ENCODE measurements around the gene HDGF.

- TF ChIP-seq FOXM1 (IDR thresholded peaks at IDR 0.05; ENCODE audit: borderline replicate concordance), result no peak
- no peak for TF ChIP-seq SP1 (IDR thresholded peaks at IDR 0.05)
- no peak for TF ChIP-seq HDGF (IDR thresholded peaks at IDR 0.05; ENCODE audit: borderline replicate concordance)
- TF ChIP-seq, protein P1, sequence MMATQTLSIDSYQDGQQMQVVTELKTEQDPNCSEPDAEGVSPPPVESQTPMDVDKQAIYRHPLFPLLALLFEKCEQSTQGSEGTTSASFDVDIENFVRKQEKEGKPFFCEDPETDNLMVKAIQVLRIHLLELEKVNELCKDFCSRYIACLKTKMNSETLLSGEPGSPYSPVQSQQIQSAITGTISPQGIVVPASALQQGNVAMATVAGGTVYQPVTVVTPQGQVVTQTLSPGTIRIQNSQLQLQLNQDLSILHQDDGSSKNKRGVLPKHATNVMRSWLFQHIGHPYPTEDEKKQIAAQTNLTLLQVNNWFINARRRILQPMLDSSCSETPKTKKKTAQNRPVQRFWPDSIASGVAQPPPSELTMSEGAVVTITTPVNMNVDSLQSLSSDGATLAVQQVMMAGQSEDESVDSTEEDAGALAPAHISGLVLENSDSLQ (IDR thresholded peaks at IDR 0.05), result no peak
- no peak for TF ChIP-seq BHLHE40 (IDR thresholded peaks at IDR 0.05; ENCODE audit: borderline replicate concordance)
- TF ChIP-seq FOXK2 (IDR thresholded peaks at IDR 0.05), result no peak
- TF ChIP-seq TARDBP (IDR thresholded peaks at IDR 0.05), result no peak
- no peak for TF ChIP-seq ARNT (IDR thresholded peaks at IDR 0.05)
- TF ChIP-seq LEF1 (IDR thresholded peaks at IDR 0.05; ENCODE audit: borderline replicate concordance), result no peak
- TF ChIP-seq SUZ12 (IDR thresholded peaks at IDR 0.05), result no peak
- TF ChIP-seq ZNF384 (IDR thresholded peaks at IDR 0.05), result no peak
- TF ChIP-seq CTBP1 (IDR thresholded peaks at IDR 0.05; ENCODE audit: borderline replicate concordance), result no peak
- TF ChIP-seq NFRKB (IDR thresholded peaks at IDR 0.05), result no peak
Measured at GRCh38 chr1:156725683-156726280, 25.7 kb downstream of the HDGF start.
